ENCODE data around the gene RAP2A.
A peak's percentile ranks its signal among the peaks of the same experiment; 100 is the strongest.

Gene RAP2A

GRCh38 chr13:97448503-97449251 lies 14.7 kb downstream of the RAP2A start:
- DNase-seq, result no peak

GRCh38 chr13:97454699-97455098 lies 20.7 kb downstream of the RAP2A start:
- no peak for DNase-seq

DNA sequence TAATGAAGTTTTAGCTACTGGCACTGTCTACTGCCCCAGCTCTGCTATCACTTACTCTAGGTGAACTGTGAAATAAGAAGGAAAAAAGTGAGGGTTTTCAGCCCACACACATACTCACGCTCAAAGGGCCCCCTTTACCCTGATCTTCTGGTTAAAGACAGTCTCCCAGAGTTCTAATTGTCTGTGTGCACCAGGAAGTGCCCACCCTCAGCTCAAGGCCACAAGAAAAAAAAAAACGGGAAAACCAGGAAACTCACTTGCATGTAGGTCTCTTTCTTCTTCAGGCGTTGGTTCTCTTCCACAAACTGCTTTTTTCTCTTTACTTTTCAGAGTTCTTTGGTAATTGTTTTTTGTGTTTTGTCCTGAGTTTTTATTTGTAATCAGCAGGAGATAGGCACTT lies 22.1 kb downstream of the RAP2A start:
- DNase-seq, result no peak

GRCh38 chr13:97459215-97459777 lies 25.3 kb downstream of the RAP2A start:
- no peak for DNase-seq

GRCh38 chr13:97460004-97460775 lies 26.2 kb downstream of the RAP2A start:
- peak in 1 of 2 donors; percentile 3 for DNase-seq

GRCh38 chr13:97460853-97461252 lies 26.9 kb downstream of the RAP2A start:
- DNase-seq, result no peak

GRCh38 chr13:97464561-97464960 lies 30.6 kb downstream of the RAP2A start:
- no peak for DNase-seq

DNA sequence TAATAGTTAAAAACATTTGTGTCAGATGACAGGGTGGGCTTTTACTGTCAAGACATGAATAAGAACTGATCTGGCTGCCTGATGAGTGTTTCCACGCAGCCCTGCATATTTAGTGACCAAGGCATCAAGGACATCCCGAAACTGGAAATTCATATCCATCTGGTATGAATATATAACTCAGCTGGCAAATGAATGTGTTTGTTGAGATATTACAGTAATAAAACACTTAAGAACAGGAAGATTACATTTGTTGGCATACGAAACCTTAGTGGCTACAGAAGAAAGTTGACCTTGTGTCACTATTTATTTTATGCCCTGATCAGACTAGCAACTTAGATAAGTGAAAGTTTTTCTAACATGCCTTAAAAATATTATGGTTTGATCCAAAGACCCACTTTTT lies 32.8 kb downstream of the RAP2A start:
- no peak for DNase-seq

- DNase-seq, result no peak
Measured at GRCh38 chr13:97468331-97468730, 34.4 kb downstream of the RAP2A start.

DNA sequence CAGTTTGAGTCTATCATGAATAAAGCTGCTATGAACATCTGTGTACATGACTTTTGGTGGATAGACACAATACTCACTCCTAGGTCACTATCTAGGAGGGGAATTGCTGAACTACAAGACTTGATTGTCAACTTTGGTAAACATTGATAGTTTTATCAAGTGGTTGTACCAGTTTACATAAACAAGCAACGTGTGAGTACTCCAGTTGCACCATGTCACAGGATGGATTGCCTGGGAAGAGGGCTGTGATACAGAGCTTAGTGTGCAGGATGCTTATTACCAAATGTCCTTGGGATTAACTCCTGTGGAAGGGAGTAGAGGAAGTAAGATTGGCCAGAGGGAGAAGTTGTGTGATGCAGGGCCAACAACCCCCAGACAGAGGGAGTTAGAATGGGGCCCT lies 37.7 kb downstream of the RAP2A start:
- DNase-seq, result no peak

DNA sequence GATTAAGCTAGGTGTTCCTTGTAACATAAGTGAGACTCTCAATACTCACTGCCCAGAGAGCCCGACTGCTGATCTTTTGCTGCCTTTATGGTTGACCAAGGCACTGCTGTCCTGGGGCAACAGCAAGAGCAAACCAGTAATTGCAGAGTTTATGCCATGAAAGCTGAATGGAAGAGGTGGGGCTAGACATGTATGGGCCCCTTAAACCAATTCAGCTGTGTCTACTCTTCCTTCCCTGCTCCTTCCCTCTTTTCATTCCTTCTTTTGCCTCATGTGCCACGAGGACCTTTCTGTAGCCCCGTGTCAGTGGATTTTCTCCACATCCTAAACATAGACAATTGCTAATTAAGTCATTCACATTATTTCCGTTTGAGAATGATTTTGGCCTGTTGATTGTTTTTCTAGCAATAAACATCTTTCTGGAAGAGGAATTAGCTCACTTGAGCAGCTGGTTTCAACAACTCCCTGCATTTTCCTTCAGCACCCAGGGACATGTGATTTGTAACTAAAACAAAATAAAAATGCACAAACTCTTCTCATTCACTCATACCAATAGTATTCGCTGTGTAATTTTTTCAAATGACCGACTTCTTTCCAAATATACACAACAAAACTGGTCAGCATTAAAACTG lies 40.5 kb downstream of the RAP2A start:
- DNase-seq, result no peak

DNA sequence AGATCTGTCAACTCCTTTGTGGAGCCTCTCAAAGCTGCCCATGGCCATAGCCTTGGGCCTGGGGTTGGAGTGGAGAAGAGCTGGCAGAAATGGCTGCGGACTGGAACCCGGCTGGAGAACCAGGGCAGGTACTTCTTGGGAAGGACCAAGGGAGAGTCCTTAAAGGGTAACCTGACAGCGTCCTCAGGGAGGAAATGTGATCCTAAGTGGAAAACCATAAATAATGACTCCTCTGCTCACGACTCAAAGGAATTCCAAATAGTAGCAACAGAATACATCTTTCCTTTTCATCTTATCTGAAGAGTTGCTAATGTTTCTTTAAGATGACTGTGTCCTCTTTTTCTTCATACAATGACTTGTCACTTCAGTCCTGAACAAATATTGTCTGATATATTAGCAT lies 41.0 kb downstream of the RAP2A start:
- no peak for DNase-seq

- DNase-seq, result no peak
Measured at GRCh38 chr13:97477844-97478243, 43.9 kb downstream of the RAP2A start.

- no peak for DNase-seq
Measured at GRCh38 chr13:97478247-97478646, 44.3 kb downstream of the RAP2A start.

- no peak for DNase-seq
Measured at GRCh38 chr13:97483465-97483864, 49.5 kb downstream of the RAP2A start.

DNA sequence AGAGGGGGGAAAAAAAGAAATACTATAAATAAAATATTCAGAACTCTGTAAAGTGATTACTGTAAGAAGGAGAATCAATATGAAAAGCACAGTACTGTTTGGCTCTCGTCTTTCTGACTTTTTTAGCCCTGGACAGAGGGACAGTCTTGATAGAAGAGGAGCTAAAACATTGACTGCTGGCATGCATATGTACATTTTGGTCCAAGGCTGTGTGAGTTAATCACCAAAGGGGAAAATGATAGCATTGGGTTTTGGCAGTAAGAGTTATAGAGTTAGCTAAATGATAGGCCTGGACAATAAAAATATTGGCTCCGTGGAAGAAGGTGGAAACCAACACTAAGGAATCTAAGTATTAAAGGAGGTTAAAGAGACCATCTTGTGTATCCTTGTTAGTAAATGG lies 50.3 kb downstream of the RAP2A start:
- no peak for DNase-seq

GRCh38 chr13:97485320-97485719 lies 51.4 kb downstream of the RAP2A start:
- no peak for DNase-seq

DNA sequence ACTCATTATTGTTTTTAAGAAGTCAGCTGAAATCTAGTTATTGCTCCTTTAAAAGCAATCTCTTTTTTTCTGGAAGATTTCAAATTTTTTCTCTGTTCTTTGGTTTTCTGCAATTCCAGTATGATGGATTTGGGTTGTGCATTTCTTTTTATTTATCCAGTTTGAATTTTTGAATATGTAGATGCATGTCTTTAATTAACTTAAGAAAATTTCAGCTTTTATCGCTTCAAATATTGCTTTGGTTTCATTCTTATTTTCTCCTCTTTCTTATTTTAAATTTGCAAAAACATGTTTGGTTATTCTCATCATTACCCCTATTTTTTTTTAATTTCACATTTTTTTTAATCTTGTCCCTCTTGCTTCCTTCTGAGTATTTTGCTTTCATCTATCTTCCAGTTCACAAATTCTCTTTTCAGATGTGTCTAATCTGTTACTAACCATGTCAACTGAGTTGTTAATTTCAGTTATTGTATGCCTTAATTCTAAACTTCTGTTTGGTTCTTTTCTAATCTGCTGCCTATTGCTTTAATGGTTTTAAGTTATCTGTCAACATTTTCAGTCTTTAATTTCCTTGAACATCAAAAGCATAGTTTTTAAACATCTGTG lies 56.8 kb downstream of the RAP2A start:
- no peak for DNase-seq

DNA sequence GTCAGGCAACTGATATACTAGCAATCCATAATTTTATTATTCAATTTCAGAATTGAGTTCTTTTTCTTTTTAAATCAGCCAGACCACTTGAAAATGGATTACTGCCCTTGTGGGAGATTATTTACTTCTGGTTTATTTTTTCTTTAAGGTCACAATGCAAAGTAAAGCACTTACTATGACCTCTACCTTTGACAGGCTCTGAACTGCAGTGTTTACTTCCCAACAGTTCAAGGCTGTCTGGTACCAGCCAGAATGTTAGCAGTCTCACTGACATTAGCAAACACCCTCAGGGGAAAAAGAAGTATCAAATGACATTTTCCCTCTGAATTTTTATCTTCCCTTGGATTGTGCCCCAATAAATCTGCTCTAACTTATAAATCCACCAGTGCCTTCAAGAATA lies 57.5 kb downstream of the RAP2A start:
- no peak for DNase-seq

- DNase-seq, result no peak
Measured at GRCh38 chr13:97492257-97492656, 58.3 kb downstream of the RAP2A start.

DNA sequence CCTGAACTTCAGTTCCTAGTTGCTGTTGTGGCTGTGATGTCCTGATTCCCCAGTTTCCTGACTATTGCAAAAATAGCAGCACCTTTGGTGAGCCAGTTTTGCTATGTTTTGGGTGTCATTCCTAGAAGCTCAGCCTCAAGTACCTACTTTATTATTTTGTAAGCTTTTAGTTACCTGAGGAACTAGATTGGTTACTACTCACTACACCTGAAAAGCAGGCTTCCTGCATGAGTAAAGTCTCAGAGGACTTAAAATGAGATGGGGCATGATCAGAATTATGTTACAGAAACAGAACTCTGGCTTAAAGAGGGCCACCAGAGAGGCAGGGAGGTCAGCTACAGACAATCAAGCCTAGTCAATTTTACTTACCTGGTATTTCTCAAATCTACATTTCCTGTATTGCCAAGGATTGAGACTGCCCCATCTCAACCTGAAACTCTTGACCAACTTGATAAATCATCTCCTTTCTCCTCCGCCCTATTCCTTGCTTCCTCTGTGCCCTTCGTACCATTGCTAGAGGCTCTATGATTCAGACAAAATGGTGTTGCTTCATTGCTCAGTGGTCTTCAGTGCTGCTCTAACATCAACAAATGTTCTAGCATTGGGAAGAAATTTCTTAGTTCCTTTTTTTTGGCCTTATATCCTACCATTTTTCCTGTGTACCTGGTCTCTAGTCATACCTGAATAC lies 58.9 kb downstream of the RAP2A start:
- no peak for DNase-seq

DNA sequence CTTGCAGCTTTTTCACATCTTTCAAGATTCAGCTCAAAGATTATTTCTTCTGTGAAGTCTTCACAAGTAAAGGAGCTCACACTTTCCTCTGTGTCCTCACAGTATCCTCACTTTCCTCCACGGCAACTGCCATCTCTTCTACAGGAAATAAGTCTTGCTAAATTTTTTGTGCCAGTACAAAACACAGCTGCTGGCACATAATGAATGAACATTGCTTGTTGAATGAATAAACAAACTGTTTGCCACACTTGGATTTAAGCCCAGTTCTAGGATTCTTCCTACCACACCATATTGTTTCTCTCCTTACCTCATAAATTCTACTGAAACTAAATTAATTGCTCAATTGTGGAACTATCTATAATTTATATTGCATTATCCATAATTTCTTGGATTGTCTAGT lies 59.5 kb downstream of the RAP2A start:
- DNase-seq, result no peak

DNA sequence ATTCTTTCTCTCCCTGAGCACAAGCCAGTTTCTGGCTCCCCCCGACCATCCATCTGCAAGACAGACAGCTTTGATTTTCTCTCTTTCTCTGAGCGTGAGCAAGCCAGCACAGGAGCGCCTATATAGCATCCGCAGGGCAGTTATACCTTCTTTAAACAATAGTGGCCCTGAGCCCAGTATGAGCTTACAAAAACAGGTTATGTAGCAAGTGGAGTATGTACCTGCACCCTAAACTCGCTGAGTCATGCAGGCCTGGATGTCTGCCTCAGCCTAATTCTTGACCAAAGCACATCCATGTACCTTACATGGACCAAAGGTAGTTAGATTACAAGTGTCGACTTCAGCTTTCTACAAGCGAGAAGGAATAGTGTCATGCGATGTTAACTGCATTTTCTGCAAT lies 61.7 kb downstream of the RAP2A start:
- DNase-seq, result no peak

Measured in CD4-positive, alpha-beta T cell treated with Interleukin-1 beta for 1 hour (primary cell).